IPS-18c (cell line): ENCODE measurements around the gene BMP7.

Source experiments
- H3K4me3 ChIP-seq: 2 replicates; pipeline ENCODE4 v1.7.0; 2013; ENCODE audit warnings: low read depth, mild to moderate bottlenecking, low read length, moderate library complexity; ENCODE audit not compliant: insufficient read depth
- H3K9me3 ChIP-seq: one replicate; pipeline ENCODE4 v1.6.1; 2013; ENCODE audit warnings: mild to moderate bottlenecking, low read length, moderate library complexity; ENCODE audit not compliant: control insufficient read depth, insufficient read depth

The BMP7 gene

GRCh38 chr20:57126481-57127092 lies 139.9 kb downstream of the BMP7 start:
- Histone ChIP-seq H3K9me3 (no peaks in the 10 kb centered on the region), H3K4me3 (no peak overlapping the region)

- no peak overlapping the region for H3K4me3 ChIP-seq
- H3K9me3 ChIP-seq: no peaks in the 10 kb centered on the region
Observed at GRCh38 chr20:57124800-57125517, 141.5 kb downstream of the BMP7 start.

DNA sequence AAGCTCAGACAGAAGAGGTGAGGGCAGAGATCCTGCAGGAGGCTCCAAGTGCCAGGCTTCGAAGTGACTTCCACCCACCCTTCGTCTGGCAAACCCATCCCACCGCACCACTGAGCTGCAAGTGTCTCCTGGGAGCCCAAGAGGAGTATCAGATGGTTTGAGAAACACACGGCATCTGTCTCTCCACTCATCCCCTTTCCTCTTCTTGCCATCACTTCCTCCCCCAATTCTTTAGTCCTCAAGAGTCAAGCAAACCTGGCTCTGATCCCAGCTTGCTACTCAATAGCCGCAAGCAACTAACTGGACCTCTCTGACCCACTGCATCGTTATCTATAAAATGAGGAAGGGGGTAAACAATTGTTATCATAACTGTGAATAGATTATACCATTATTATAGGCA lies 142.1 kb downstream of the BMP7 start:
- Histone ChIP-seq H3K9me3 (no peaks in the 10 kb centered on the region), H3K4me3 (no peak overlapping the region)

DNA sequence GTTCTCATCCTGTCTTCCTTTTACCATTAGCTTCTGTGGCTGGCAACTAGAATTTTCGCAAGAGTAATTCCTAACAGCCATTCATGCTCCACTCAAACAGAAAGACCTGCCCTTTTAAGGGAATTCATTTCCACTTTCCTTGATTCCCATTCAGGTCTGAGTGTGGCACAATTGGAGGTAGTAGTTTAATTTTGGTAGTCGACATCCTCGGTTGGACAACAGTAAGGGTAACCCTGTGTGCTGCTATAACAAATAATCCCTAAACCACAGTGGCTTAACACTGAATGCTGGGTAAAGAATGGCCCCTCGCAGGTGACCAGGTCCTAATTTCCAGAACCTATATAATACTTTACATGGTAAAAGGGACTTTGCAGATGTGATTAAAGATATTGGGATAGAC lies 142.9 kb downstream of the BMP7 start:
- no peaks in the 10 kb centered on the region for H3K9me3 ChIP-seq
- no peak overlapping the region for H3K4me3 ChIP-seq

DNA sequence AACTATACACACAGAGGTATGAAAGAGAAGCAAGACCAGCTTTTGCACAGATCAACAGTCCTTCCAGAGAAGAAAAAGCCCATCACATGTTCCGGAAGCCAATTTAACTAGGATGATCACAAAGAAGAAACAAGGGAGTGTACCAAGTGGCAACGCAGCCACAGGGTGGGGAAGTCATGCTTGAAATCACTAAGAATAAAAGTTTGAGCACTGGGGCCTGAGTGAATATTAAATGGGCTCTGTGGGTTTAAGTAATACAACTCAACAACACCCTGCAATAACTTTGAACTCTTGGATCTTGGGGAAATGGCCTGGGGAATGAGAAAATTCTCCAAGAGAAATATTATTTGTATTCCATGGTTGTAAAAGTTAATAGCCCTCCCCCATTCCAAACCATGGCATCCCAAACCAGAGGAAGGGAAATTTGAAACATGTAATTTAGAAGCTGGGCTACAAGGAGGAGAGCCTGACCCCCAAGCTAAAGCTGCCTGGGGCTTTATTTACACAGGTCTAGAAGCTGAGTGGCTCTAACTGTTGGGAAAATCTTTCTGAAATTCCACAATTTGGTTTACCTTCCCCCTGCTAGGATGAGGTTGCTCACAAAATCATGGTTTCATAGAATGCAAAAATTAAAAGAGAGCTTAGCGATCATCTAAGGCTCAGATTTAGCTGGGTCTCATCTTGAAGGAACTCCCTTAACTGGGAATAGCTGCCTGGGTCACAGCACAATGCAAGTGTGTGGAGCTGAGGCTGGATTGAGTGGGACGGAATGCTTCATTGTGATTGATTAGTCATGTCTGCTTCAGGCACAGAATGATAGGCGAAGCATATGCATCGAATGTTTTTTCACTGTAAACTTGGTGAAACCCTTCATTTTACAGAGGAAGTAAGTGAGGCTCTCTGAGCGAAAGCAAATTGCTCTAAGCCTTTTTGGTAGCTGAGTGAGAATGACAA lies 143.6 kb downstream of the BMP7 start:
- H3K4me3 ChIP-seq: no peak overlapping the region
- H3K9me3 ChIP-seq: no peaks in the 10 kb centered on the region

DNA sequence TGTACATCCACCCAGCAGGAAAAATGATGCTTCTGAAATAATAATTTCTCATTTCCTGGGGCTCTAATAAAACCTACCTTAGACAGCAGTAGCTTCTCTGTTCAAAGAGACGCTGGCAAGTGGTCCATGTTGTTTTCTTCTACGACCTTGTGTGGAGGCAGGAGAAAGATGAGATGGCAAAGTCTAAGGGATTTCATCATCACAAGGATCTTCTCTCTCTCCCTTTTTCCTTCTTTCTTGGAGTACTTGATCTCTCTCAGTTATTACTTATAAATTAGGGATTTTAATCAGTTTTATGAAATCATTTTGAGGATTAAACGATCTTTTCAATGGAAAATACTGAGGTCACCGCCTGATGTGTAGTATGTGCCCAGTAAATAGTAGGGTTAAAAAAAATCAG lies 147.5 kb downstream of the BMP7 start:
- Histone ChIP-seq H3K4me3 (no peak overlapping the region), H3K9me3 (no peaks in the 10 kb centered on the region)
